H1 (cell line): Measurements from ENCODE around the gene MAST2. TPM values are rescaled to one million over a fixed set of nuclear protein-coding genes. Genes with fewer than 3 reads are reported as not detected.

ENCODE experiments used
- CTCF ChIA-PET: fragments of 300-600 bp; sonication (Branson Sonifier 250); formaldehyde crosslinking; loops from one replicate; lab custom pipeline; 2021; ENCODE audit not compliant: partially characterized antibody; lab: Charles Lee
- POLR2A ChIA-PET: fragments of 300-600 bp; sonication (Branson Sonifier 250); formaldehyde crosslinking; loops from one replicate; lab custom pipeline; 2021; ENCODE audit warnings: inconsistent platforms; ENCODE audit not compliant: partially characterized antibody; lab: Charles Lee
- DNase-seq, 2 experiments: peaks; one replicate each; pipeline versions ENCODE4 v3.0.0 to v3.0.0-alpha.2; 2010 to 2022; ENCODE audit warnings: low spot score in 2 of 2, low read depth in 1 of 2, mixed read lengths in 1 of 2
- FAIRE-seq: peaks from 2 replicates; lab custom pipeline; 2011; peaks lifted over from hg19 to GRCh38; lab: Jason Lieb, UNC
- H2AFZ ChIP-seq: 2 replicates; pipeline ENCODE4 v1.8.1; 2012; ENCODE audit warnings: low read length, inconsistent platforms
- H2AK5ac ChIP-seq: 2 replicates; pipeline ENCODE4 v1.6.1; 2013; ENCODE audit warnings: low read depth, low read length
- H2BK120ac ChIP-seq: replicated peaks from 2 replicates; pipeline ENCODE3; 2013; ENCODE audit warnings: low read depth, low read length, inconsistent platforms
- H2BK12ac ChIP-seq: 2 replicates; pipeline ENCODE4 v1.6.1; 2013; ENCODE audit warnings: low read depth, low read length
- H2BK15ac ChIP-seq: 2 replicates; pipeline ENCODE4 v1.6.1; 2013; ENCODE audit warnings: low read length
- H2BK20ac ChIP-seq: 2 replicates; pipeline ENCODE4 v1.6.1; 2013; ENCODE audit warnings: low read length
- H2BK5ac ChIP-seq: 2 replicates; pipeline ENCODE4 v1.6.1; 2013; ENCODE audit warnings: low read depth, low read length
- H3K14ac ChIP-seq: 2 replicates; pipeline ENCODE4 v1.6.1; 2013; ENCODE audit warnings: inconsistent platforms; ENCODE audit not compliant: insufficient read length
- H3K18ac ChIP-seq: 2 replicates; pipeline ENCODE4 v1.6.1; 2013; ENCODE audit warnings: low read length; ENCODE audit errors: extremely low read depth
- H3K23ac ChIP-seq: 2 replicates; pipeline ENCODE4 v1.6.1; 2013; ENCODE audit warnings: inconsistent platforms; ENCODE audit not compliant: insufficient read length
- H3K23me2 ChIP-seq: 2 replicates; pipeline ENCODE4 v1.6.1; 2013; ENCODE audit warnings: low read depth, low read length
- H3K27ac ChIP-seq: 2 replicates; pipeline ENCODE4 v1.6.1; 2011; ENCODE audit warnings: low read depth, low read length, inconsistent platforms
- H3K27me3 ChIP-seq, 4 experiments: replicated peaks in 1 of 4; 1 replicate in 1 of 4; 2 replicates in 3 of 4; pipeline versions ENCODE4 v1.6.1 to v1.8.1; 2011 to 2013; ENCODE audit warnings: low read length in 3 of 4, mild to moderate bottlenecking in 3 of 4, inconsistent platforms in 2 of 4, mixed read lengths in 2 of 4, moderate library complexity in 1 of 4; ENCODE audit not compliant: control insufficient read depth in 3 of 4, insufficient read depth in 3 of 4; ENCODE audit errors: extremely low read depth in 1 of 4
- H3K36me3 ChIP-seq, 4 experiments: 2 replicates each; pipeline versions ENCODE4 v1.6.1 to v1.8.1; 2011 to 2013; ENCODE audit warnings: mild to moderate bottlenecking in 4 of 4, low read length in 3 of 4, moderate library complexity in 2 of 4, control low read depth in 1 of 4, inconsistent platforms in 1 of 4; ENCODE audit not compliant: insufficient read depth in 4 of 4, control insufficient read depth in 2 of 4
- H3K4ac ChIP-seq: replicated peaks from 2 replicates; pipeline ENCODE3; 2013; ENCODE audit warnings: low read length, low read depth, mixed read lengths, inconsistent platforms; ENCODE audit not compliant: insufficient read length
- H3K4me1 ChIP-seq, 4 experiments: replicated peaks in 1 of 4; 1 replicate in 1 of 4; 2 replicates in 3 of 4; pipeline versions ENCODE4 v1.6.1 to v1.8.1; 2011 to 2013; ENCODE audit warnings: low read length in 3 of 4, inconsistent platforms in 2 of 4, mixed read lengths in 1 of 4; ENCODE audit not compliant: insufficient read depth in 4 of 4, control insufficient read depth in 3 of 4
- H3K4me2 ChIP-seq, 2 experiments: 2 replicates each; pipeline versions ENCODE4 v1.6.1 to v1.8.1; 2011 to 2013; ENCODE audit warnings: low read depth in 2 of 2, low read length in 2 of 2, control low read depth in 1 of 2, inconsistent platforms in 1 of 2, mild to moderate bottlenecking in 1 of 2; ENCODE audit not compliant: insufficient read depth in 1 of 2
- H3K4me3 ChIP-seq, 4 experiments: fragments of 200-600, 300-600 bp in 1 of 4; sonication (generic), shearing (Covaris generic), sonication (Bioruptor Twin) in 1 of 4; 2 replicates each; pipeline versions ENCODE4 v1.5.1 to v1.8.1; 2011 to 2016; ENCODE audit warnings: low read length in 4 of 4, low read depth in 3 of 4, control low read depth in 2 of 4, inconsistent platforms in 2 of 4, mild to moderate bottlenecking in 2 of 4, mixed read lengths in 1 of 4, moderate library complexity in 1 of 4; ENCODE audit not compliant: insufficient read depth in 2 of 4; ENCODE audit errors: extremely low read depth in 1 of 4
- H3K56ac ChIP-seq: replicated peaks from 2 replicates; pipeline ENCODE3; 2013; ENCODE audit warnings: low read depth, mild to moderate bottlenecking, mixed read lengths, low read length, inconsistent platforms; ENCODE audit not compliant: insufficient read length
- H3K79me1 ChIP-seq: 2 replicates; pipeline ENCODE4 v1.6.1; 2013; ENCODE audit warnings: low read depth, low read length, control low read depth
- H3K79me2 ChIP-seq, 2 experiments: 2 replicates each; pipeline versions ENCODE4 v1.6.1 to v1.8.1; 2012 to 2013; ENCODE audit warnings: low read length in 2 of 2, mild to moderate bottlenecking in 2 of 2, inconsistent platforms in 1 of 2; ENCODE audit not compliant: insufficient read depth in 2 of 2, control insufficient read depth in 1 of 2
- H3K9ac ChIP-seq, 4 experiments: replicated peaks in 1 of 4; 1 replicate in 1 of 4; 2 replicates in 3 of 4; pipeline versions ENCODE4 v1.6.1 to v1.8.1; 2011 to 2013; ENCODE audit warnings: low read depth in 3 of 4, low read length in 3 of 4, control low read depth in 2 of 4, mild to moderate bottlenecking in 2 of 4, moderate library complexity in 2 of 4, inconsistent platforms in 1 of 4; ENCODE audit errors: extremely low read depth in 1 of 4
- H3K9me3 ChIP-seq, 2 experiments: 2 replicates each; pipeline versions ENCODE4 v1.6.1 to v1.8.1; 2012 to 2013; ENCODE audit warnings: mild to moderate bottlenecking in 2 of 2, moderate library complexity in 2 of 2, control low read depth in 1 of 2, inconsistent platforms in 1 of 2, low read depth in 1 of 2, low read length in 1 of 2, mixed read lengths in 1 of 2; ENCODE audit not compliant: insufficient read depth in 2 of 2
- H4K20me1 ChIP-seq, 2 experiments: replicated peaks in 1 of 2; 2 replicates each; pipeline versions ENCODE3 to v1.8.1; 2011 to 2013; ENCODE audit warnings: inconsistent platforms in 2 of 2, low read length in 2 of 2, mild to moderate bottlenecking in 1 of 2; ENCODE audit not compliant: insufficient read depth in 2 of 2, control insufficient read depth in 1 of 2
- H4K5ac ChIP-seq: 2 replicates; pipeline ENCODE4 v1.6.1; 2013; ENCODE audit warnings: low read length, low read depth, mixed read lengths, inconsistent platforms; ENCODE audit not compliant: insufficient read length
- H4K8ac ChIP-seq: 2 replicates; pipeline ENCODE4 v1.8.0; 2013; ENCODE audit warnings: mild to moderate bottlenecking, moderate library complexity, low read length, inconsistent platforms; ENCODE audit not compliant: insufficient read depth; ENCODE audit errors: extremely low read depth
- H4K91ac ChIP-seq: replicated peaks from 2 replicates; pipeline ENCODE3; 2013; ENCODE audit warnings: low read length, mixed read lengths, inconsistent platforms; ENCODE audit not compliant: insufficient read length
- ASH2L ChIP-seq: fragments of 200-600, 300-600 bp; sonication (generic); IDR thresholded peaks from one replicate; pipeline ENCODE4 v1.7.1; 2017; ENCODE audit warnings: low read length
- BCL11A ChIP-seq, 2 experiments: IDR thresholded peaks; one replicate each; pipeline ENCODE4 v1.6.1; 2011; ENCODE audit warnings: low read depth in 2 of 2, low read length in 2 of 2, mild to moderate bottlenecking in 2 of 2
- JUN ChIP-seq: IDR thresholded peaks from 2 replicates; pipeline ENCODE4 v1.6.1; 2011; ENCODE audit warnings: low read depth, mild to moderate bottlenecking, improper control_type of control experiment, low read length
- POLR2AphosphoS5 ChIP-seq: IDR thresholded peaks from 2 replicates; pipeline ENCODE4 v1.6.1; 2011; ENCODE audit warnings: low read depth, low read length
- POU5F1 ChIP-seq: IDR thresholded peaks from 2 replicates; pipeline ENCODE4 v1.6.1; 2011; ENCODE audit warnings: low read depth, mild to moderate bottlenecking, low read length, moderate library complexity
- RBBP5 ChIP-seq: IDR thresholded peaks from 2 replicates; pipeline ENCODE4 v1.7.1; 2012; ENCODE audit warnings: low read depth, mild to moderate bottlenecking, inconsistent platforms, low read length, moderate library complexity, borderline replicate concordance
- WGBS, 2 experiments: shearing (Covaris generic) in 1 of 2; methylation state at CpG; one replicate each; pipeline versions ENCODE4 v1.1.6 to v1.1.7; 2013 to 2015; ENCODE audit warnings: low lambda C conversion rate in 2 of 2, mixed read lengths in 2 of 2, inconsistent platforms in 1 of 2, low coverage in 1 of 2, missing lambda C conversion rate in 1 of 2; ENCODE audit not compliant: insufficient replicate concordance in 2 of 2, insufficient coverage in 1 of 2, insufficient read length in 1 of 2; ENCODE audit errors: extremely low coverage in 1 of 2, missing lambda C conversion rate in 1 of 2; 5-methylcytosine and 5-hydroxymethylcytosine counted together
- polyA plus RNA-seq, 7 experiments: library from polyadenylated mRNA; depleted of rRNA in 3 of 7; stranded (reverse) in 5 of 7; unstranded in 2 of 7; fragments of >200 nt in 5 of 7; fragments of 200-250 nt in 2 of 7; gene quantifications; 1 replicate in 5 of 7; 2 replicates in 1 of 7; 4 replicates in 1 of 7; pipeline versions ENCODE4 v1.2.1 to v1.2.3, GENCODE V29; 2011 to 2013; ENCODE audit warnings: missing spikeins in 2 of 7, mixed read lengths in 2 of 7
- total RNA-seq: library from RNA; stranded (reverse); fragmentation: NEBNext Ultra II Directional; extraction: Animal tissue kit (Norgen Biotek cat#: 25700); gene quantifications from 2 replicates; pipeline ENCODE4 v1.2.1, GENCODE V29; 2021
- TF ChIP-seq, protein P1 (sequence below): IDR thresholded peaks from 2 replicates; pipeline ENCODE4 v1.6.1; 2012; ENCODE audit warnings: inconsistent platforms

Gene MAST2
- total and polyA plus RNA-seq, 2 of the 8 experiments (the other 6 are each of a cell fraction or from before 2014, with no cell fraction given): 20.5 to 35.4 TPM

DNA sequence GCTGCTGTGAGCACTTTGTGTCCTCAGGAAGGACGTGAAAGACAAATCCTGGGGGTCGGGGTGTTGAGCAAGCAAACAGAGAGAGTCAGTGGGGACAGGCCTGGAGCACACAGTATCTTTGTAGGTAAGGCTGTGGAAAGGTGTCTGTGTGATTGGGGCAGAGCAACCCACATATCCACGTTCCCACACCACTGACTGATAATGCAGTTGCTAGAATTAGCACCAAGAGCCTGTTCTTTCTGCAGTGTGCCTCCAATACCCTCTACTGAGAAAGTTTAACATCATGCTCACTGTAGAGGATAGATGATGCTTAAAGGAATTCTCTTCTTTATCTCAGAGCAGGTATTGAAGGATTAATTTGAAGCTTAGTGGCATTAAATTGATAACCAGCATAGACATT, 167.9 kb downstream of the MAST2 start:
- Histone ChIP-seq H3K56ac (no peak overlapping the region), H4K8ac (no peak overlapping the region), H2AFZ (no peak overlapping the region), H2AK5ac (no peak overlapping the region), H3K36me3 (peaks cover 0 to 8% (median 0%) of the 10 kb centered on the region in 4 experiments; a peak in 2 of 8 replicates), H3K23me2 (no peaks in the 10 kb centered on the region), H4K5ac (no peak overlapping the region), H3K4me2 (no peak overlapping the region), H3K9me3 (no peaks in the 10 kb centered on the region), H3K27ac (no peak overlapping the region), H3K79me2 (no peaks in the 10 kb centered on the region), H4K20me1 (no peaks in the 10 kb centered on the region), H4K91ac (no peak overlapping the region), H2BK5ac (no peak overlapping the region), H3K4me3 (no peak overlapping the region), H3K23ac (no peak overlapping the region), H3K79me1 (peaks cover 2% of the 10 kb centered on the region; the same call in 1 of the 2 replicates), H3K4me1 (no peaks in the 10 kb centered on the region), H3K14ac (no peak overlapping the region), H3K4ac (no peak overlapping the region), H2BK20ac (no peak overlapping the region), H3K18ac (no peak overlapping the region), H2BK12ac (no peak overlapping the region), H2BK120ac (no peak overlapping the region), H2BK15ac (no peak overlapping the region), H3K27me3 (no peaks in the 10 kb centered on the region), H3K9ac (no peak overlapping the region)
- POLR2A ChIA-PET: interaction anchor here (1.0 kb wide), 1 partner anchor 11 kb away, joined by 4 read pairs; no protein-coding TSS in a partner anchor
- FAIRE-seq (no peak), DNase-seq (no peak)
- CTCF ChIA-PET: no interaction called here
- TF ChIP-seq BCL11A (IDR thresholded peaks at IDR 0.05; ENCODE audit: low read depth in 2 of 2, low read length in 2 of 2) (no peak), RBBP5 (no peak), POU5F1 (no peak), POLR2AphosphoS5 (no peak), ASH2L (no peak), JUN (no peak)
- TF ChIP-seq, protein P1, sequence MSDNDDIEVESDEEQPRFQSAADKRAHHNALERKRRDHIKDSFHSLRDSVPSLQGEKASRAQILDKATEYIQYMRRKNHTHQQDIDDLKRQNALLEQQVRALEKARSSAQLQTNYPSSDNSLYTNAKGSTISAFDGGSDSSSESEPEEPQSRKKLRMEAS: no peak
- WGBS, 2 experiments: 92% methylated on average over 3 of the region's 3 CpGs; no CpG with 5 or more reads in 1 of the 2 experiments
